ENCODE data around the gene VCAN. TPM values are rescaled to one million over a fixed set of nuclear protein-coding genes. Genes with fewer than 3 reads are reported as not detected.

The VCAN gene
- polyA plus RNA-seq, 1 donor from 2014 or later = 1,185 TPM

DNA sequence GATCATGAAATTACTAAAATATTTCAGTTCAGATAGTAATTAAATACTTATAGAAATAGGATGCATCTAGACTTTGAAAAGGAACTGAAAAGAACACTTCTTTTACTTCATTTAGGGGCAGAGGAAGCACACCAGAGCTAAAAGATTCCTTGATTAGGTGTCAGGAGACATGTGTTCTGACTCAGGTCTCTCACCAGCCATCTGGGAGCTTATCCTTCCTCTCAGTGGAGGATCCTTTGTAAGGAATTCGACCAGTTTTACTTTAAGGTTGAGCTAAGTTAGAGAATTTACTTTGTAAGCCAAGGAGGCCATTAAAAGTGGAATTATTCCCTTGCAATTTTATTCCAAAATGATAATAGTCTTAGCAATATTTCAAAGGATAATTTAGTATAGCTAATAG lies 16.7 kb downstream of the VCAN start:
- TF ChIP-seq POLR2AphosphoS5 (IDR thresholded peaks at IDR 0.05) = no peak
- TF ChIP-seq, protein P1, sequence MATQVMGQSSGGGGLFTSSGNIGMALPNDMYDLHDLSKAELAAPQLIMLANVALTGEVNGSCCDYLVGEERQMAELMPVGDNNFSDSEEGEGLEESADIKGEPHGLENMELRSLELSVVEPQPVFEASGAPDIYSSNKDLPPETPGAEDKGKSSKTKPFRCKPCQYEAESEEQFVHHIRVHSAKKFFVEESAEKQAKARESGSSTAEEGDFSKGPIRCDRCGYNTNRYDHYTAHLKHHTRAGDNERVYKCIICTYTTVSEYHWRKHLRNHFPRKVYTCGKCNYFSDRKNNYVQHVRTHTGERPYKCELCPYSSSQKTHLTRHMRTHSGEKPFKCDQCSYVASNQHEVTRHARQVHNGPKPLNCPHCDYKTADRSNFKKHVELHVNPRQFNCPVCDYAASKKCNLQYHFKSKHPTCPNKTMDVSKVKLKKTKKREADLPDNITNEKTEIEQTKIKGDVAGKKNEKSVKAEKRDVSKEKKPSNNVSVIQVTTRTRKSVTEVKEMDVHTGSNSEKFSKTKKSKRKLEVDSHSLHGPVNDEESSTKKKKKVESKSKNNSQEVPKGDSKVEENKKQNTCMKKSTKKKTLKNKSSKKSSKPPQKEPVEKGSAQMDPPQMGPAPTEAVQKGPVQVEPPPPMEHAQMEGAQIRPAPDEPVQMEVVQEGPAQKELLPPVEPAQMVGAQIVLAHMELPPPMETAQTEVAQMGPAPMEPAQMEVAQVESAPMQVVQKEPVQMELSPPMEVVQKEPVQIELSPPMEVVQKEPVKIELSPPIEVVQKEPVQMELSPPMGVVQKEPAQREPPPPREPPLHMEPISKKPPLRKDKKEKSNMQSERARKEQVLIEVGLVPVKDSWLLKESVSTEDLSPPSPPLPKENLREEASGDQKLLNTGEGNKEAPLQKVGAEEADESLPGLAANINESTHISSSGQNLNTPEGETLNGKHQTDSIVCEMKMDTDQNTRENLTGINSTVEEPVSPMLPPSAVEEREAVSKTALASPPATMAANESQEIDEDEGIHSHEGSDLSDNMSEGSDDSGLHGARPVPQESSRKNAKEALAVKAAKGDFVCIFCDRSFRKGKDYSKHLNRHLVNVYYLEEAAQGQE (IDR thresholded peaks at IDR 0.05; ENCODE audit: borderline replicate concordance) = peak; percentile 8
- H3K4me3 ChIP-seq (ENCODE audit: low read length) = peak overlapping the region; percentile 84
- H3F3A ChIP-seq (ENCODE audit: insufficient read depth, low read length, poor library complexity, severe bottlenecking) = peaks cover 17% of the 10 kb centered on the region
- peaks cover 56% of the 10 kb centered on the region for H3K36me3 ChIP-seq (ENCODE audit: insufficient read depth, low read length)
- H3K9me3 ChIP-seq (ENCODE audit: low read length) = no peaks in the 10 kb centered on the region
- peaks cover 100% of the 10 kb centered on the region for H3K79me2 ChIP-seq (replicated peaks; ENCODE audit: insufficient read depth, low read length)
- peak overlapping the region; percentile 76 for H3K4me2 ChIP-seq (ENCODE audit: low read length)
- H4K20me1 ChIP-seq (ENCODE audit: insufficient read depth) = peaks cover 93% of the 10 kb centered on the region
- no peaks in the 10 kb centered on the region for H3K9me2 ChIP-seq (ENCODE audit: insufficient read depth, low read length)
- peak overlapping the region; percentile 99 for H3K9ac ChIP-seq (ENCODE audit: low read length)
- peak overlapping the region; percentile 99 for H3K27ac ChIP-seq (ENCODE audit: low read length)
- H2AFZ ChIP-seq (ENCODE audit: low read depth, low read length) = no peak overlapping the region
- no peaks in the 10 kb centered on the region for H3K27me3 ChIP-seq (ENCODE audit: insufficient read depth, low read depth, low read length)

DNA sequence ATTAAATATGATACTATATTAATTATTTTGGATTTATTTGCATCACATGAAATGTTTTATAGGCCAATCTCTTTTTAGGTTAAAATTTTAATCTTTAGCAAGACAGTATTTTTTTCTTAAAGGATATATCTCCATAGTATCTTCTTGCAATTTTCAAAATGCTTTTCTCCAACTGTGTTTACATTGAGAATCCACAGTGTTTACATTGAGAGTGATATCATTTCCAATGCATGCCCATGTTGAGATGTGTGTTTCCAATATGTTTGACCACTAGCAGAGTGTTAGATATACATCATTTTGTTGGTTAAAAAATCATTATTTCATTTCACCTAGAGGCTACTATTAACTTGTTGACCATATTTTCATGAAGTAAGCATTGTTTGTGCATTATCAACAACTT lies 17.3 kb downstream of the VCAN start:
- peaks cover 13% of the 10 kb centered on the region for H3F3A ChIP-seq (ENCODE audit: insufficient read depth, low read length, poor library complexity, severe bottlenecking)
- H3K27ac ChIP-seq (ENCODE audit: low read length) = peak overlapping the region; percentile 99
- H3K9ac ChIP-seq (ENCODE audit: low read length) = peak overlapping the region; percentile 47
- H3K9me3 ChIP-seq (ENCODE audit: low read length) = no peaks in the 10 kb centered on the region
- peaks cover 94% of the 10 kb centered on the region for H4K20me1 ChIP-seq (ENCODE audit: insufficient read depth)
- peaks cover 100% of the 10 kb centered on the region for H3K79me2 ChIP-seq (replicated peaks; ENCODE audit: insufficient read depth, low read length)
- no peaks in the 10 kb centered on the region for H3K27me3 ChIP-seq (ENCODE audit: insufficient read depth, low read depth, low read length)
- H3K36me3 ChIP-seq (ENCODE audit: insufficient read depth, low read length) = peaks cover 56% of the 10 kb centered on the region
- H3K9me2 ChIP-seq (ENCODE audit: insufficient read depth, low read length) = no peaks in the 10 kb centered on the region
- H3K4me2 ChIP-seq (ENCODE audit: low read length) = peak overlapping the region; percentile 76
- no peak overlapping the region for H2AFZ ChIP-seq (ENCODE audit: low read depth, low read length)
- peak overlapping the region; percentile 84 for H3K4me3 ChIP-seq (ENCODE audit: low read length)
- TF ChIP-seq TAF1 (IDR thresholded peaks at IDR 0.05; ENCODE audit: low read depth) (no peak), SMC3 (conservative IDR thresholded peaks at IDR 0.05; ENCODE audit: poor library complexity) (no peak), EP300 (conservative IDR thresholded peaks at IDR 0.05; ENCODE audit: poor library complexity, severe bottlenecking) (no peak), POLR2AphosphoS5 (IDR thresholded peaks at IDR 0.05) (no peak), MXI1 (conservative IDR thresholded peaks at IDR 0.05; ENCODE audit: poor library complexity, severe bottlenecking) (no peak), EZH2 (IDR thresholded peaks at IDR 0.05; ENCODE audit: borderline replicate concordance, insufficient read depth, low read length, poor library complexity, severe bottlenecking) (no peak), RAD21 (conservative IDR thresholded peaks at IDR 0.05) (no peak)
- TF ChIP-seq, protein P1 (IDR thresholded peaks at IDR 0.05; ENCODE audit: borderline replicate concordance) = no peak
- TF ChIP-seq, protein P2, sequence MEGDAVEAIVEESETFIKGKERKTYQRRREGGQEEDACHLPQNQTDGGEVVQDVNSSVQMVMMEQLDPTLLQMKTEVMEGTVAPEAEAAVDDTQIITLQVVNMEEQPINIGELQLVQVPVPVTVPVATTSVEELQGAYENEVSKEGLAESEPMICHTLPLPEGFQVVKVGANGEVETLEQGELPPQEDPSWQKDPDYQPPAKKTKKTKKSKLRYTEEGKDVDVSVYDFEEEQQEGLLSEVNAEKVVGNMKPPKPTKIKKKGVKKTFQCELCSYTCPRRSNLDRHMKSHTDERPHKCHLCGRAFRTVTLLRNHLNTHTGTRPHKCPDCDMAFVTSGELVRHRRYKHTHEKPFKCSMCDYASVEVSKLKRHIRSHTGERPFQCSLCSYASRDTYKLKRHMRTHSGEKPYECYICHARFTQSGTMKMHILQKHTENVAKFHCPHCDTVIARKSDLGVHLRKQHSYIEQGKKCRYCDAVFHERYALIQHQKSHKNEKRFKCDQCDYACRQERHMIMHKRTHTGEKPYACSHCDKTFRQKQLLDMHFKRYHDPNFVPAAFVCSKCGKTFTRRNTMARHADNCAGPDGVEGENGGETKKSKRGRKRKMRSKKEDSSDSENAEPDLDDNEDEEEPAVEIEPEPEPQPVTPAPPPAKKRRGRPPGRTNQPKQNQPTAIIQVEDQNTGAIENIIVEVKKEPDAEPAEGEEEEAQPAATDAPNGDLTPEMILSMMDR (IDR thresholded peaks at IDR 0.05; ENCODE audit: poor library complexity, severe bottlenecking) = no peak

Measured in neural cell (in vitro differentiated cells).